ENCODE results near the gene RNF222. TPM values are rescaled to one million over a fixed set of nuclear protein-coding genes. Genes with fewer than 3 reads are reported as not detected.
A peak's percentile ranks its signal among the peaks of the same experiment; 100 is the strongest.

RNF222 gene
- total and polyA plus RNA-seq, 4 experiments from 2014 or later: 0.08 to 0.17 (median 0.14) TPM

GRCh38 chr17:8392674-8393469 lies 4.8 kb downstream of the RNF222 start:
- H3K4me1 ChIP-seq (ENCODE audit: insufficient read depth, low read length): peaks cover 19% of the 10 kb centered on the region
- Mint-ChIP-seq H3K4me1 (peaks cover 10 to 21% (median 11%) of the 10 kb centered on the region in 4 donors), H3K36me3 (no peaks in the 10 kb centered on the region), H3K27me3 (peaks cover 6 to 7% of the 10 kb centered on the region in 2 donors), H3K4me3 (no peak overlapping the region), H3K27ac (peak overlapping the region in 5 of 7 donors; percentile 29 to 96 (median 92)), H3K9me3 (no peaks in the 10 kb centered on the region)
- peaks cover 4% of the 10 kb centered on the region for H3K27me3 ChIP-seq (ENCODE audit: insufficient read depth, low read length)
- CTCF ChIA-PET (ENCODE audit: partially characterized antibody): interaction anchor here (1.0 to 2.7 kb wide), 2 partner anchors 9 to 15 kb away, joined by 3 to 13 read pairs; no protein-coding TSS in a partner anchor
- no peaks in the 10 kb centered on the region for H3K36me3 ChIP-seq (ENCODE audit: insufficient read depth, low read length)
- H3K4me3 ChIP-seq (ENCODE audit: low read length in 2 of 2): no peak overlapping the region
- intact Hi-C loops (cut with micrococcal nuclease): no loop called here
- POLR2A ChIA-PET (ENCODE audit: partially characterized antibody): interaction anchor here (1.1 to 2.8 kb wide), 3 partner anchors 9 to 43 kb away, joined by 3 to 18 read pairs (median 9); partner anchors contain the start of genes KRABD2 and NDEL1
- no peak overlapping the region for H3K27ac ChIP-seq (ENCODE audit: low read depth, low read length)
- H3K9me3 ChIP-seq (ENCODE audit: control insufficient read depth in 1 of 2, low read length in 2 of 2): no peaks in the 10 kb centered on the region
- DNase-seq: no peak

GRCh38 chr17:8392274-8392673 lies 5.4 kb downstream of the RNF222 start:
- peaks cover 12 to 27% (median 12%) of the 10 kb centered on the region in 4 donors for H3K4me1 Mint-ChIP-seq
- Histone ChIP-seq H3K4me1 (ENCODE audit: insufficient read depth, low read length) (peaks cover 19% of the 10 kb centered on the region), H3K9me3 (ENCODE audit: control insufficient read depth in 1 of 2, low read length in 2 of 2) (no peaks in the 10 kb centered on the region), H3K27ac (ENCODE audit: low read depth, low read length) (no peak overlapping the region), H3K36me3 (ENCODE audit: insufficient read depth, low read length) (no peaks in the 10 kb centered on the region), H3K27me3 (ENCODE audit: insufficient read depth, low read length) (peaks cover 3% of the 10 kb centered on the region), H3K4me3 (ENCODE audit: low read length in 2 of 2) (no peak overlapping the region)
- H3K9me3 Mint-ChIP-seq: no peaks in the 10 kb centered on the region
- peak overlapping the region in 1 of 7 donors; percentile 64 for H3K27ac Mint-ChIP-seq
- no peak overlapping the region for H3K4me3 Mint-ChIP-seq
- ChIA-PET CTCF (ENCODE audit: partially characterized antibody) (interaction anchor here (0.7 to 2.7 kb wide), 3 partner anchors 9 to 18 kb away, joined by 3 to 13 read pairs (median 3); no protein-coding TSS in a partner anchor), POLR2A (ENCODE audit: partially characterized antibody) (interaction anchor here (2.8 kb wide), 1 partner anchor 16 kb away, joined by 18 read pairs; the partner anchor contains the start of gene KRABD2)
- no peaks in the 10 kb centered on the region for H3K36me3 Mint-ChIP-seq
- H3K27me3 Mint-ChIP-seq: peaks cover 3 to 4% of the 10 kb centered on the region in 2 donors
- no peak for DNase-seq
- intact Hi-C loops (cut with micrococcal nuclease): no loop called here

DNA sequence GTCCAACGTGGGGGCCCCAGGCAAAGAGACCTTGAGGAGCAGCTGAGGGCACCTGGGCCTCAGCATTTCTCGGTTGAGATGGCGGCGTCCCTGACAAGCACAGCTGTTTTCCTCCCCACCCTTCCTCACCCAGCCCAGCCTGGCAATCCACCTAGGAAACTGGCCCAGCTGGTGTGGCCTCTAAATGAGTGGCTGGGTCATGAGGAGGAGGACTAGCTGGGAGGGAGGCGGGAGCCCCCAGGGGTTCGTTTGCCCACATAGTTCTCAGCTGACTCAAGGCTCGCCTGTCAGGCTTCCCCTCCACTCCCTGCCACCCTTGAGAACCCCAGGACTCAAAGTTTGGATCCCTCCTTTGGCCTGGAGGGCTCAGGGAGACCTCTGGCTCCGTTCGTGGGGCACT lies 5.9 kb downstream of the RNF222 start:
- peaks cover 3 to 4% of the 10 kb centered on the region in 2 donors for H3K27me3 Mint-ChIP-seq
- H3K9me3 Mint-ChIP-seq: no peaks in the 10 kb centered on the region
- ChIA-PET CTCF (ENCODE audit: partially characterized antibody) (interaction anchor here (0.7 to 2.7 kb wide), 3 partner anchors 8 to 18 kb away, joined by 3 to 13 read pairs (median 3); no protein-coding TSS in a partner anchor), POLR2A (ENCODE audit: partially characterized antibody) (no interaction called here)
- peaks cover 13 to 28% (median 14%) of the 10 kb centered on the region in 4 donors for H3K4me1 Mint-ChIP-seq
- peak overlapping the region in 1 of 7 donors; percentile 30 for H3K27ac Mint-ChIP-seq
- H3K36me3 ChIP-seq (ENCODE audit: insufficient read depth, low read length): no peaks in the 10 kb centered on the region
- intact Hi-C loops (cut with micrococcal nuclease): no loop called here
- H3K4me3 ChIP-seq (ENCODE audit: low read length in 2 of 2): no peak overlapping the region
- no peak for DNase-seq
- H3K4me3 Mint-ChIP-seq: no peak overlapping the region
- peaks cover 19% of the 10 kb centered on the region for H3K4me1 ChIP-seq (ENCODE audit: insufficient read depth, low read length)
- no peaks in the 10 kb centered on the region for H3K9me3 ChIP-seq (ENCODE audit: control insufficient read depth in 1 of 2, low read length in 2 of 2)
- no peak overlapping the region for H3K27ac ChIP-seq (ENCODE audit: low read depth, low read length)
- no peaks in the 10 kb centered on the region for H3K27me3 ChIP-seq (ENCODE audit: insufficient read depth, low read length)
- H3K36me3 Mint-ChIP-seq: no peaks in the 10 kb centered on the region

DNA sequence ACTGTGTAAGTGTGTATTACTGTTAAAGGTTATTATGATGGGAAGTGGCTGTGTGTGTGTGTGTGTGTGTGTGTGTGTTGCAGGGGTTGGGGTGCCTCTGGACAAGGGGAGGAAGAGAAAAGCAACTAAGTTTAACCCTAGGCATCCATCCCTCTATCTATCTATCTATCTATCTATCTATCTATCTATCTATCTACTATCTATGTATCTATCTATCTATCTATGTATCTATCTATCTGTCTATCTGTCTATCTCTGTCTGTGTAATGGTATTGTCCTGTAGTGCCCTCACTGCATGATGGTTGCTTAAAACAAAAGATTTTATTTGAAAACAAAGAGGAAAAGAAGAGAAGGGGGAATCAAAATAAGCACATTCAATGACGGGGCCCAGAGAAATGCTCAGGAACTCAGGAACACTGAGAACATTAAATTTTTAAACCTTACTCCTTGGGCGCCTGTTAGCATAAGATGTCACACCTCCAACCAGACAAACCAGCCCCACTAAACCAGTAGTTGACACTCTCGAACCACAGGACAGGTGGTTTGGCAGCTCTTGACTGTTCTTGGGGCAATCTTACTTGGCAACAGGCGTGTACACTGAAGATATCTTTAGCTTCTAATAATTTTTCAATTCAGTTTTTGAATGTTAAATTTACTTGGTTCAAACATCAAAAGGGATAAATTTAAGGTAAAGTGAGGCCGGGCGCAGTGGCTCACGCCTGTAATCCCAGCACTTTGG lies 9.5 kb downstream of the RNF222 start:
- H3K4me3 Mint-ChIP-seq: peak overlapping the region in 1 of 8 donors; percentile 1
- ChIA-PET CTCF (ENCODE audit: partially characterized antibody) (interaction anchor here (2.0 kb wide), 1 partner anchor 11 kb away, joined by 8 read pairs; the partner anchor contains the start of gene KRABD2), POLR2A (ENCODE audit: partially characterized antibody) (interaction anchor here (1.1 kb wide), 1 partner anchor 294 kb away, joined by 3 read pairs; no protein-coding TSS in a partner anchor)
- Histone ChIP-seq H3K4me3 (ENCODE audit: low read length in 2 of 2) (no peak overlapping the region), H3K27ac (ENCODE audit: low read depth, low read length) (no peak overlapping the region), H3K4me1 (ENCODE audit: insufficient read depth, low read length) (peaks cover 17% of the 10 kb centered on the region), H3K36me3 (ENCODE audit: insufficient read depth, low read length) (no peaks in the 10 kb centered on the region), H3K9me3 (ENCODE audit: control insufficient read depth in 1 of 2, low read length in 2 of 2) (no peaks in the 10 kb centered on the region), H3K27me3 (ENCODE audit: insufficient read depth, low read length) (no peaks in the 10 kb centered on the region)
- peaks cover 13 to 36% (median 20%) of the 10 kb centered on the region in 4 donors for H3K4me1 Mint-ChIP-seq
- peak overlapping the region in 3 of 7 donors; percentile 43 to 80 (median 78) for H3K27ac Mint-ChIP-seq
- intact Hi-C loops (cut with micrococcal nuclease): no loop called here
- H3K9me3 Mint-ChIP-seq: peaks cover 0 to 5% (median 0%) of the 10 kb centered on the region in 8 donors
- DNase-seq: no peak
- peaks cover 1 to 4% of the 10 kb centered on the region in 2 donors for H3K36me3 Mint-ChIP-seq
- H3K27me3 Mint-ChIP-seq: no peaks in the 10 kb centered on the region

GRCh38 chr17:8386841-8387240 lies 10.8 kb downstream of the RNF222 start:
- no peak overlapping the region for H3K4me3 ChIP-seq (ENCODE audit: low read length in 2 of 2)
- H3K9me3 ChIP-seq (ENCODE audit: control insufficient read depth in 1 of 2, low read length in 2 of 2): no peaks in the 10 kb centered on the region
- peak overlapping the region in 3 of 8 donors; percentile 33 to 50 (median 46) for H3K4me3 Mint-ChIP-seq
- no peak overlapping the region for H3K27ac ChIP-seq (ENCODE audit: low read depth, low read length)
- no peaks in the 10 kb centered on the region for H3K27me3 Mint-ChIP-seq
- CTCF ChIA-PET (ENCODE audit: partially characterized antibody): interaction anchor here (1.0 to 2.0 kb wide), 3 partner anchors 10 to 359 kb away, joined by 3 to 8 read pairs (median 8); partner anchors contain the start of gene KRABD2
- intact Hi-C loops (cut with micrococcal nuclease): no loop called here
- peaks cover 20% of the 10 kb centered on the region for H3K4me1 ChIP-seq (ENCODE audit: insufficient read depth, low read length)
- peaks cover 3% of the 10 kb centered on the region for H3K36me3 ChIP-seq (ENCODE audit: insufficient read depth, low read length)
- H3K36me3 Mint-ChIP-seq: peaks cover 10 to 17% of the 10 kb centered on the region in 2 donors
- DNase-seq: no peak
- no peaks in the 10 kb centered on the region for H3K27me3 ChIP-seq (ENCODE audit: insufficient read depth, low read length)
- H3K27ac Mint-ChIP-seq: peak overlapping the region in 2 of 7 donors; percentile 75 to 89
- H3K4me1 Mint-ChIP-seq: peaks cover 18 to 48% (median 28%) of the 10 kb centered on the region in 4 donors
- POLR2A ChIA-PET (ENCODE audit: partially characterized antibody): interaction anchor here (0.5 to 1.1 kb wide), 3 partner anchors 10 to 292 kb away, joined by 3 to 5 read pairs (median 3); partner anchors contain the start of gene KRABD2
- peaks cover 0 to 7% (median 0%) of the 10 kb centered on the region in 8 donors for H3K9me3 Mint-ChIP-seq

DNA sequence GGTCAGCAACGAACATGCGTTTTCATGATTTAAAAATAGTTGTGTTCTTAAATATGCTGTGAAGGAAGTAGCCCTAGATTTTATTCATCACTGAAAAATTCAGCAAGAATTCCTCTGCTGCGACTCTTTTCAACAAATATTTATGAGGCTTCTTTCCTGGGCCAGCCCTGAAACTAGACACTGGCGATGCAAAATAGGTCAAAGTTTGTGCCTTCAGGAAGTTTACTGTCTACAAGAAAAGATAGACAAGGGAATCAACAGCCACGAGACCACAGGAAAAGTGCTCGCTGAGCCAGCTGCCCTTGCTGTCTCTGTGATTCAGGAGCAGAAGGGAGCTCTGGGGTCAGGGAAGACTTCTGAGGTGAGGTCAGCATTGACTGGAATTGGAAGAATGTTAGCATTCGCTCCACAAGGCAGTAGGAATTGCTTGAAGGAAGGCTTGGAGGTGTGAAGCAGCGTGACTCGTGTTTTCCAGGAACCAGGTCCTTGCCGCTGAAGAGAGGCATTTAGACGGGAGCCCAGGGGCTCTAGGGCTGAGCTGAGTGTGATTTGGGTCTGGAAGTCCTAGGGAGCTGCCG lies 12.7 kb downstream of the RNF222 start:
- Histone ChIP-seq H3K9me3 (ENCODE audit: control insufficient read depth in 1 of 2, low read length in 2 of 2) (no peaks in the 10 kb centered on the region), H3K4me1 (ENCODE audit: insufficient read depth, low read length) (peaks cover 40% of the 10 kb centered on the region), H3K4me3 (ENCODE audit: low read length in 2 of 2) (no peak overlapping the region), H3K27me3 (ENCODE audit: insufficient read depth, low read length) (no peaks in the 10 kb centered on the region), H3K27ac (ENCODE audit: low read depth, low read length) (no peak overlapping the region), H3K36me3 (ENCODE audit: insufficient read depth, low read length) (peaks cover 22% of the 10 kb centered on the region)
- intact Hi-C loops (cut with micrococcal nuclease): loop anchor here (5.0 kb wide), 1 partner anchor 163 kb away; no protein-coding TSS in a partner anchor
- H3K4me1 Mint-ChIP-seq: peaks cover 28 to 68% (median 41%) of the 10 kb centered on the region in 4 donors
- no peak for DNase-seq
- H3K36me3 Mint-ChIP-seq: peaks cover 23 to 33% of the 10 kb centered on the region in 2 donors
- ChIA-PET CTCF (ENCODE audit: partially characterized antibody) (interaction anchor here (2.0 kb wide), 1 partner anchor 361 kb away, joined by 8 read pairs; no protein-coding TSS in a partner anchor), POLR2A (ENCODE audit: partially characterized antibody) (no interaction called here)
- peaks cover 0 to 7% (median 0%) of the 10 kb centered on the region in 8 donors for H3K9me3 Mint-ChIP-seq
- peak overlapping the region; percentile 89 to 98 (median 96) for H3K4me3 Mint-ChIP-seq
- no peaks in the 10 kb centered on the region for H3K27me3 Mint-ChIP-seq
- H3K27ac Mint-ChIP-seq: peak overlapping the region in 6 of 7 donors; percentile 29 to 97 (median 78)
